HG03354 (cell line): Measurements from ENCODE around the gene CASZ1.

ENCODE experiments used
- ATAC-seq: cut with Tn5 transposase; IDR thresholded peaks from one replicate; pipeline ENCODE4 v1.9.1; 2021; ENCODE audit warnings: mild to moderate bottlenecking; ENCODE audit not compliant: unreplicated experiment, poor library complexity, severe bottlenecking

The CASZ1 gene

DNA sequence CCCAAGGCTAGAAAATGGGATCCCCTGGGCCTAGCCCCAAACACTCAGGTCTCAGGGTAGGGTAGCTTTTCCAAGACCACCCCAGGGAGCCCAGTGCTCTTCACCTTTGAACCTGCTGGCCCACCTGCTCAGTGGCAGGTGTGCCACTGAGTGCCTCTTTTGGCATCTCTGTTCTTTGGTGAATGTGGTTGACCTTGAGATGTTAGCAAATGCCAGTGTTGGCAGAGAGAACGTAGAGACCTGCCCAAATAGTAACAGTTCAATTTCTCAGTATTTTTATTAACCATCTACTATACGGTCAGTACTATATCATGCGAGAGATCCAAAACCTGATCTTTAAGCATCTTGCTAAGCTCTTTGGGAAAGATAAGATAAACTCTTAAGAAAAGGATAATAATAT lies 193.5 kb downstream of the CASZ1 start:
- no peak for ATAC-seq

DNA sequence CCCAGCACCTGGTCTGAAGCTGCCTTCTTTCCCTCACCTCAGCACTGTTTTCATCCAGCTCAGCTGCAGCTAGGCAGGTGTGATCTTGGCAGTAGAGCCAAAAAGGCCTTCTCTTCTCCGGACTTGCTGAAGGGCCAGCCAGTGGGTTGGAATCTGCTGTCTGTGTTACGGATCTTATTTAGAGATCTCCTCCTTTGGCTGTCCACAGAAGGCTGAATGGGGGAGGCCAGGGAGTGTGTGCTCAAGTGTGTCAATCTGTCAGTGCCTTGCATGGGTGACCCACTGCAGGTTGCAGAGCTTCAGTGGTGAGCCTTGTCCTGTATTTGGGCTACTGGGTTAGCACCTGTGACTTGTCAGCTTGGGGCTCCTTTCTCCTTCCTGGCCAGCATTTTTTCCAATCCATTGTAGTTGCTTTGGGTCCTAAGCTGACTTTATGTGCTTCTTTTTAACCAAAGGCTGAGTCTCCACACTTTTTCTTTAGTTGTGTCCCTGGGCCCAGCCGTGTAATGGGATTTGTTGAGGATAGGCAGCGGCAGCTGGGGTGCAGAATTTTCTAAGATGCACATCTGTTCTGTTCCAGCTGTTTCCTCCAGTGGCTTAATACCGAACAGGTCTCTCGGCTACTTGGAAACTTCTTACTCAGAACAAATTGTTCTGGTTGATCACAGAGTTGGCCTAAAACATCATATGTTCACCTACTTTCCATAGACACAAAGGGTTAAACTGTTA lies 194.9 kb downstream of the CASZ1 start:
- no peak for ATAC-seq

DNA sequence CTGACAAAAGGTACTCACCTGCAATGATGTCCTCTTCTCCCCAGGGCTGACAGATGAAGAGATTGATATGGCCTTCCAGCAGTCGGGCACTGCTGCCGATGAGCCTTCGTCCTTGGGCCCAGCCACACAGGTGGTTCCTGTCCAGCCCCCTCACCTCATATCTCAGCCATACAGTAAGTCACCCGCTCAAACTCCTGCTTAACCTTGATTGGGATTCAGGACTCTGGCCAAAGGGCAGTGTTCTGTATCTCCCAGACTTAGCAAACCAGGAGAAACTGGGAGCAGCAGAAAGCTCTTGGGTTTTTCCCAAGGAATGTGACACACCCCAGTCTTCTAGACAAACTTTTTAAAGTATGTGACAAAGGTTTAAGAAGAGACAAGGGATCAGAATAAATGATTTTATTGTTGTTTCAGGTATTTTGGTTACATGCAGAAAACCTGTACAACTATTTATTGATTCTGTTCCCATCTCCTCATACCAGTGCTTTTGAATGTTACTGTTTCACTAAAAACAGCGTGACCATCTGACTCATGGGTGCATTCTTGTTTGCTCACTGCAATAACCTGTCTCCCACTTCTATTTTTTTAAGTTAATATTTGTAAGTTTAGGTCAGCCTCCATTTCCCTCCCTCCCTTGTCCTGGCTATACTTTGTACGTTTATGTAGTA lies 197.1 kb downstream of the CASZ1 start:
- ATAC-seq, result no peak

DNA sequence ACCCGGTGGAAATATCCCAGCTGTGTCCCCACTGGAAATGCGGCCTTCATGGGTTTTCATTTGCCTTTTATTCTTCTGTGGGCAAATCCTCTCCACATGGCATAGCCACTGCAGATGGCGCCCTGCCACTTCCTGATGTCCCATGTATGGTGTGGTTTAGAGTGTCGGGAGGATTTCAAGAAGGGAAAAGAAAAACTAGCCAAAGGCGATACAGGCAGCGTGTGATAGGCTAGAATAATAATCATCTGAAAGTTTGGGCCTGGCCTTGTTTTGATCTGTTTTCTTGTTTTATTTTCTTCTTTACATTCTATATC lies 198.1 kb downstream of the CASZ1 start:
- no peak for ATAC-seq

DNA sequence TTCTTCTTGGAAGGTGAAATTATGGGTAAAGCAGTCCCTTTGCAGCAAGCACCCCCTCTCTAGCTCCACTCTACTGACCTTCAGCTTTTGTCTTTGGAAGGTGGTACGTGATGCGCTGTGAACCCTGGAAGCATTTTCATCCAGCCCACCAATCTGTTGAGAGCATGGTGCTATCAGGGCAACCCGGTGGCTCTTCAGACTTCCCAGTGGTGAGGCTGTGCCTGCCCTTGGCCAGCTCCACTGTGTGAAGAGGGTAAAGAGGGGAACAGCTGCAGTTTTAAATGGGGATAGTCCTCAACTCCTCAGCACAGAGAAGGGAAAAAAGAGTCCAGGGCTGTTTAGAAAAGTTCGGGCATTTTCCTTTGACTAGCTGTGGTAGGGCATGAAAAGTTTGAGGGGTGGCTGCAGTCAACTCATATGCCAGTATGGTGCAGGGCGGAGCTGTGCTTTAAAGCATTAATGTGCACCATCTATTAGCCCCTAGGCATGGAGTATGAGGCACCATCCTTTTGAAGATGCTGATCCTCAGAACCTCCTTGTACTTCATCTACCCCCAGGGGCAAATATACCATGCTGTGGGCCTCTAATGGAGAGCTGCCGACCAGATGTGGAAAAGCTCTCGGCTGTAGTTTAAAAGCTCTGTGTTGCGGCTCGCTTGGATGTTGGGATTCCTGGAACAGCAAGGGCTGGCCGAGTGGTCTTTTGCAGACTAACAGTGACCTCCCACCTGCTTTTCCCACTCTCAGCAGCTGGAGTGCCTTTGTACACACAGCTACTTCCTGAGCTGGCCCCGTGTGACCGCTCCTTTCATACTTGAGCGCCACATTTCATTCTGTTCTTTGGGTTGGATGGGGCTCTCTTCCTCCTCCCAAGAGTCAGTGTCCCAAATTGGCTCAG lies 198.7 kb downstream of the CASZ1 start:
- no peak for ATAC-seq

DNA sequence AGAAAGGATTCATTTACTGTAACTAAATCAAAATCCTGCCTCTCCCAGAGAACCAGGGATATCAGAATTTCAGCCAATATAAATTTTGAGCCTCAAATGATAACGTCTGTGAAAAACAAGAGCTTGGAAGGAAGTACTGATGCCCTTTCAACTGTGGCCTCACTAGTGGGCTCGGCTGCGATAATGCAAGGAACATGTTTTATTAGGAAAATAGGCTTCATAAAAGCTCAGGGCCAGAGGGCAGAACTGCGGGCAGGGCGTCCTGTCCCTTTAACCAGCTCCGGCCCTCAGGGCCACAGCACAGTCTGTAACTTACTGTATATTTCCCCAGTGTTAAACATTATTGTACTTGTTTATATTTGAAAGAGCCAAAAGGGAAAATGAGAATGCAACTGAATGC lies 199.7 kb downstream of the CASZ1 start:
- ATAC-seq, result no peak

DNA sequence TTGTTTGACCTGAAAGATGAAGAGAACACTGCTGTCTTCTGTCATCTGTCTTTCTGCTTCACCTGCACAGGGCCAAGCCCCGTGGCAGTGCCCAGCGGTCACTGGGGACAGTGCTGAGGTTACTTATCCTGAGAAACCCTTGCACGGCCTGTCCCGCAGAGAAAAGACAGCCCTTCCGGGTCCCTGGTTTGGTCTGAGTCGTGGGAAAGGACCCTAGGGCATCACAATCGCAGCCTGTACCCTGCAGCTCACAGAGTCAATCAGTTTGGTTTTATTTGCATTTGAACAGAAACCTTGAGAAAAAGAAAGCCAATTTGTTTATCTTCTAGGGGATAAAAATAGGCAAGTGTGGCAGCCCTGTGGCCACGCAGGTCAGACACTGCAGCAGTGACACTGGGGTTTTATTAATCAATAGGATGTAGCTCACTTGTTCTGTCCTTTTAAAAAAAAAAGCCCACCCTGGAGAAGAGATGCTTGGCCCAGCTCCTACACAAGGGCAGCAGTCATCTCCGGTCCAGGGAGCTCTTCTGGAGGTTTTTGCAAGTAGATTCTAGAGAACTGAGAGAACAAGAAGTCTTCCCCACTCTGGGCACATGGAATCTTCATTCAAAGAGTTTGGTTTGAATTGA lies 201.7 kb downstream of the CASZ1 start:
- no peak for ATAC-seq

DNA sequence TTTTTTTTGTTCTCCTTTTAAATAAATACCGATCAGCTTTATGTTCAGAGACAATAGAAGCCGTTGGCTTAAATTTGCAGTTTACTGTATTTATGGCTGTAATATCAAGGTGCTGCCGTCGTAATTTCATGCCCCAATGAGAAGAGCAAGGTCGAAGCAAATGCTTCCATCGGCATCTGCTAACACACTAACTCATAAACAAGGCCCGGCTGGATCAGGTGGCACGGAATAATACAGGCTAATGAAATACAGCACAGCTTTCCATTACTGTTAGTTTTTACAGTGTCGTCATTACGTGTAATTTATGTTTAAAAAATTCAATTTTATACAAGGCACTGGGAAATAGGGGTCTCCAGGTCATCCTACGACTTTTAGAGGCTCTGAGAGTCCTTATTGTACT lies 202.7 kb downstream of the CASZ1 start:
- ATAC-seq, result no peak

DNA sequence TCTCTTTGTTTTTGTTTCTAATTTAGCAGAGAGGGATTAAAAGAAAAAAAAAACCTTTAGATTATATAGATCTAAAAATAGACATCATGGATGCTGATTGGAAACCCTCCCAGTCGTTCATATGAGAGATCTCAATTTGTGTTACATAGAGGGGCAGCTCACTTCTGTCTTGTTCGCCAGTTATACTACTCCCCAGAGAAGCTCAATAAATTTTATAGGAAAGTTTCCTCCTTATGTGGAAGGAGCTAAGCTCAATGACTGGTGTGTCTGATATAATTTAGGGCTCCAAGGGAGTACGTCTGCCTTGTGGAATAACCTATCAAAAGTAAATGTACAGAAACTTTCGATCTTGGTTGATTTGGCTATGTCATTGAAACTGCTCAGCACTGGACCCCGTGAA lies 204.1 kb downstream of the CASZ1 start:
- ATAC-seq, result no peak

DNA sequence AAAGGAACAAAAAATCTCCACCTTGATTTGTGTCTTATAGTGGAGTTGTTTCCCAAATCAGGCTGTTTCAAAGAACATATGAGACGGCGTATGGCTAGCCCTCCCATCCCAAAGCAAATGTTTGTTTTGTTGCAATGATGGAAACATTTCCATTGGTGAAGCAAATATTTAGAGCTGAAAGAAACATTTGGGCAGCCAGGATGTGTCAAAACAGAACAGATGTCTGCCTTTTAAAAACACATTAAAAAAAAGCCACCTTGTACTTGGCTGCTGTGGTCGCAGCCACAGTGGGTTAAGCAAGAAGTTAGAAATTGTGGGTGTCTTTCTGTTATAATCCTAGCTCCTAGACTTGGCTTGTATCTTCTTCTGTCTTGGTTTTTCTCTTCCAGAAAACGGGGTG lies 205.4 kb downstream of the CASZ1 start:
- no peak for ATAC-seq

DNA sequence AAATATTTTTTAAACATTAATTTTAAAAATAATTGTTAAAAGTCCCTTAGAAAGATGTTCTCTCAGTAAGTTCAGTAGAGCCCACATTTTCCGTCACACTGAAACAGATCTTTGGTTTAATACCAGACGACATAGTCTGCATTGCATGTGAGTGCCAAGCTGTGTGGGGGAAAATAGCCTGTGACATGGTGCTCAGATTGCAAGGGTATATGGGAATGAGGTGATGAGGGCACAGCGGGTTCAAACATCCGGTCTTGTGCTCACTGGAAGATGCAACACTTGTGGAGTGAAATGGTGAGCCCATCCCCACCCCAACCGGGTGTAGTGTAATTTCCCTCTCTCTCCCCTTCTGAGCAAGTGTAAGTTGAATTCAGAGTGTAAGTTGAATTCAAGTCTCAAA lies 207.4 kb downstream of the CASZ1 start:
- ATAC-seq, result no peak

DNA sequence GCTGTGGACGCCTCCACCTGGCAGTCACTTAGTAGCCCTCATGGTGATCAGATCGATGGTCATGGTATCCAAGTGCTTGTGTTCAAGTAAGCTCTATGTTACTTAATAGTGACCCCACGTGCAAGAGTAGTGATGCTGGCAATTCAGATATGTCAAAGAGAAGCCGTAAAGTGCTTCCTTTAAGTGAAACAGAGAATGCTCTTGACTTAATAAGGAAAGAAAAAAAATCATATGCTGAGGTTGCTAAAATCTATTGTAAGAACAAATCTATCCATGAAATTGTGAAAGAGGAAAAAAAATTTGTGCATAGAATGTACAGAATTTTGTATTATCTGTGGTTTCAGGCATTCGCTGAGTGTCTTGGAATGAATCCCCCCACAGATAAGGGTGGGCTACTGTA lies 207.8 kb downstream of the CASZ1 start:
- ATAC-seq, result no peak
